Large intestine (tissue), 12 donors: ENCODE measurements around the gene CTTN. TPM values are rescaled to one million over a fixed set of nuclear protein-coding genes. Genes with fewer than 3 reads are reported as not detected.

Experiments
- DNase-seq, 2 donors: peaks; one replicate each; pipeline versions ENCODE4 v3.0.0 to v3.0.0-alpha.2; 2013
- H3K27ac ChIP-seq: one replicate; pipeline ENCODE4 v1.5.1; 2013; ENCODE audit warnings: low read length
- H3K27me3 ChIP-seq: 2 replicates; pipeline ENCODE4 v1.6.1; 2013; ENCODE audit warnings: low read length; ENCODE audit not compliant: control insufficient read depth, insufficient read depth
- H3K36me3 ChIP-seq: 2 replicates; pipeline ENCODE4 v1.6.1; 2013; ENCODE audit warnings: low read length; ENCODE audit not compliant: control insufficient read depth, insufficient read depth
- H3K4me1 ChIP-seq: one replicate; pipeline ENCODE4 v1.6.1; 2013; ENCODE audit warnings: low read length; ENCODE audit not compliant: control insufficient read depth, insufficient read depth
- H3K4me3 ChIP-seq: one replicate; pipeline ENCODE4 v1.5.1; 2013; ENCODE audit warnings: low read length
- H3K9me3 ChIP-seq: one replicate; pipeline ENCODE4 v1.6.1; 2013; ENCODE audit warnings: mild to moderate bottlenecking, low read depth, low read length, moderate library complexity; ENCODE audit not compliant: control insufficient read depth
- WGBS: methylation state at CpG from one replicate; pipeline ENCODE4 v1.1.5; 2013; ENCODE audit warnings: low lambda C conversion rate; ENCODE audit not compliant: insufficient coverage; 5-methylcytosine and 5-hydroxymethylcytosine counted together
- long read RNA-seq, 11 donors: transcript quantifications; one replicate each; lab custom pipeline, GENCODE V29; 2026
- polyA plus RNA-seq: library from polyadenylated mRNA; unstranded; fragments of 120-200 nt; gene quantifications from one replicate; pipeline ENCODE4 v1.2.1, GENCODE V29; 2013

CTTN gene
- polyA plus RNA-seq: 224 TPM
- long read RNA-seq, donor 1, partial matches to known transcripts: 13 of 19 reads
- long read RNA-seq, donor 1, other reads (novel, unspliced or antisense): 0 of 19 reads
- long read RNA-seq, donor 2, transcript CTTN-201 (18 exons, 3,272 nt): minor isoform, 6 of 580 reads
- long read RNA-seq, donor 2, transcript CTTN-206 (4 exons, 1,087 nt): major isoform, 8 of 580 reads
- long read RNA-seq, donor 2, partial matches to known transcripts: 561 of 580 reads
- long read RNA-seq, donor 2, other reads (novel, unspliced or antisense): 0 of 580 reads
- long read RNA-seq, donor 3: 0 reads
- long read RNA-seq, donor 4, partial matches to known transcripts: 8 of 12 reads
- long read RNA-seq, donor 4, other reads (novel, unspliced or antisense): 0 of 12 reads
- long read RNA-seq, donor 5, partial matches to known transcripts: 11 of 17 reads
- long read RNA-seq, donor 5, other reads (novel, unspliced or antisense): 0 of 17 reads
- long read RNA-seq, donor 6, partial matches to known transcripts: 203 of 210 reads
- long read RNA-seq, donor 6, other reads (novel, unspliced or antisense): 0 of 210 reads
- long read RNA-seq, donor 7, partial matches to known transcripts: 102 of 107 reads
- long read RNA-seq, donor 7, other reads (novel, unspliced or antisense): 0 of 107 reads
- long read RNA-seq, donor 8, transcript CTTN-206 (4 exons, 1,087 nt): major isoform, 6 of 65 reads
- long read RNA-seq, donor 8, partial matches to known transcripts: 46 of 65 reads
- long read RNA-seq, donor 8, other reads (novel, unspliced or antisense): 0 of 65 reads
- long read RNA-seq, donor 9, partial matches to known transcripts: 15 of 22 reads
- long read RNA-seq, donor 9, other reads (novel, unspliced or antisense): 0 of 22 reads
- long read RNA-seq, donor 10, partial matches to known transcripts: 24 of 34 reads
- long read RNA-seq, donor 10, other reads (novel, unspliced or antisense): 0 of 34 reads
- long read RNA-seq, donor 11, partial matches to known transcripts: 14 of 19 reads
- long read RNA-seq, donor 11, other reads (novel, unspliced or antisense): 0 of 19 reads

DNA sequence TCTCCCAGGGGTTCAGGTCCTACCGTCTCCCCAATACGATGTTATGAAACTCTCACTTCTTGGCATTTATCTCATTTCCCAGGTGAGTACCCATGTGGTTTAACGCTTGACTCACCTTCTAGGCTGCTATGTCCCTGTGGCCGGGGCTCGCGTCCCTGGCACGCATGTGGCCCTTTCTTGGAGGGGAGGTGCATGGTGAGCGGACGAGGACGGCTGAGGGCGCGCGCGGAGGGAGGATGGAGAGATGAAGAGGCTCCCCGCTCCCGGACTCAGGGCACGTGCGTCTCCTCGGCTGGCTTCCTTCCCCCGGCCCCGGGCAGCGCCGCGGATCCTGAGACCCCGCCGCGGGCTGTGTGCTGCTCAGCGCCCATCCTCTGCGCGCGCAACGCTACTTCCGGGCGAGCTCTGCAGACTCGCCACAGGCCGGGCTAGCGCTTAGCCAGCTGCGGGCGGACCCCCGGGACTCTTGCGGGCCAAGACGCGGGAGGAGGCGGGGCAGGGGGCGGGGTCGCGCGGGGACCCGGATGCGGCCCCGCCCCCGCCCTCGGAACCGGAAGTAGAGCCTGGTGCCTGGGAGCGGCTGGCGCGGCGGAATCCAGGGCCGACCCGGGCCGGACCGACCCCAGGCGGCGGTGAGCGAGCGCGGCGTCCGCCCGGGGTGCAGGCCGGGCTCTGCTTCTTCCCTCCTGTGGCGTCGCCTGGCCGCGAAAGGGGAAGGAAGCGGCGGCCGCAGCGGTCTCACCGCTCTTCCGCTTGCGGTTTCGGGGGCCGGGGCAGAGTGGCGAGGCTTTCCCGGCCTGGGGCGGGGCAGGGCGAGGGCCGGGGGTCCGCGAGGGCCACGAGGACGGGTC lies at the start of gene CTTN:
CTTN (plus strand) TSS at position 547 of the 851 bp plus-strand sequence. CDS start 8,769 bp downstream, outside the sequence.
- Histone ChIP-seq H3K4me3 (peak within 1 kb of the TSS; percentile 82), H3K36me3 (peaks cover 3% of the 10 kb centered on the region), H3K9me3 (peaks cover 2% of the 10 kb centered on the region), H3K27ac (peak within 1 kb of the TSS; percentile 89), H3K4me1 (peaks cover 21% of the 10 kb centered on the region), H3K27me3 (no peaks in the 10 kb centered on the region)
- WGBS: no CpG with 5 or more reads among the region's 93 CpGs
- peak; percentile 62 to 89 for DNase-seq

- Histone ChIP-seq H3K9me3 (no peaks in the 10 kb centered on the region), H3K27me3 (no peaks in the 10 kb centered on the region), H3K4me1 (no peaks in the 10 kb centered on the region), H3K36me3 (peaks cover 45% of the 10 kb centered on the region), H3K4me3 (no peak overlapping the region), H3K27ac (no peak overlapping the region)
- no peak for DNase-seq
- WGBS: no CpG with 5 or more reads among the region's 1 CpG
Measured at GRCh38 chr11:70348608-70349007, 49.7 kb upstream of the CTTN start.

- Histone ChIP-seq H3K9me3 (no peaks in the 10 kb centered on the region), H3K36me3 (peaks cover 50% of the 10 kb centered on the region), H3K4me1 (no peaks in the 10 kb centered on the region), H3K27me3 (no peaks in the 10 kb centered on the region), H3K27ac (no peak overlapping the region), H3K4me3 (no peak overlapping the region)
- no peak for DNase-seq
- no CpG with 5 or more reads among the region's 3 CpGs for WGBS
Measured at GRCh38 chr11:70351646-70352045, 46.7 kb upstream of the CTTN start.

DNA sequence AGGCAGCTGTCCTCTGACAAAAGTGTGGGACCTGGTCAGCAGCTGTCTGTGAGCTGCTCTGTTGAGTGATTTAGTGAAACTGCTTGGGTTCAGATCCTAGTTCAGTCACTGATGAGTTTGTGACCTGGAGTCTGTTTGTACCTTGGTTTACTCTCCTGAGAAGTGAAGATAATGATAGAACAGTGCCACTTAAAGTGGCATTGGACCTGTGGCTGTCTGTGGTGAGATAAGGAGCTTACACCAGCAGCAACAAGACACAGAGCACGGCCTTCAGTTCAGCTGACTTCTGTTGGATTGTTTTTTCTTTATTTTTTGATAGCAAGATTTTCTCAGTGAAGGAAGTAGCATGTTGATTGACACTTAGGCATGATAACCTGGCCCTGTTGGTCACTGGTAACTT lies 46.2 kb upstream of the CTTN start:
- no peak for DNase-seq
- Histone ChIP-seq H3K4me3 (no peak overlapping the region), H3K27me3 (no peaks in the 10 kb centered on the region), H3K9me3 (no peaks in the 10 kb centered on the region), H3K36me3 (peaks cover 55% of the 10 kb centered on the region), H3K4me1 (no peaks in the 10 kb centered on the region), H3K27ac (no peak overlapping the region)
- WGBS: no CpG with 5 or more reads among the region's 1 CpG

GRCh38 chr11:70352601-70353000 lies 45.7 kb upstream of the CTTN start:
- no CpG with 5 or more reads among the region's 19 CpGs for WGBS
- peaks cover 53% of the 10 kb centered on the region for H3K36me3 ChIP-seq
- H3K27me3 ChIP-seq: no peaks in the 10 kb centered on the region

DNA sequence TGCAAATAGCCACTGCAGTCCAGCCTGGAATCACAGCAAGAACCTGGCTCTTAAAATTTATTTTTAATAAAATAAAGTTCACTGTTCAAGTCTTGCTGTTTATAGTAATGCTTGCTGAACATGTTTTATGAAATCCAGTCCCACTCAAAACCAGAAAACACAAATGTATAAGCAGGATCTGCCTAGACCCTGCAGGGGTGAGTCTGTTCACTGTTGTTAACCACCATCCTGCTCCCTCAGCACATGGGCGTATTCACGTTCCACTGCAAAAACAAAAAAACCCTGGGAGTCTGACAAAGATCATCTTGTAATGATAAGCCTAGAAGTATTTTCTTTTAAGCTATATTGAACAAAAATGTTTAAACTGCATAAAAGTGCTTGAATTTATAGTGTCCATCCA lies 45.0 kb upstream of the CTTN start:
- Histone ChIP-seq H3K4me3 (no peak overlapping the region), H3K27me3 (no peaks in the 10 kb centered on the region), H3K9me3 (no peaks in the 10 kb centered on the region), H3K4me1 (no peaks in the 10 kb centered on the region), H3K27ac (no peak overlapping the region), H3K36me3 (peaks cover 55% of the 10 kb centered on the region)
- no peak for DNase-seq
- WGBS: 100% methylated on average over 2 of the region's 2 CpGs

More at GRCh38 chr11:70352601-70353000, 45.7 kb upstream of the CTTN start:
- no peak overlapping the region for H3K27ac ChIP-seq
- no peaks in the 10 kb centered on the region for H3K9me3 ChIP-seq
- no peak overlapping the region for H3K4me3 ChIP-seq
- no peak for DNase-seq
- no peaks in the 10 kb centered on the region for H3K4me1 ChIP-seq

DNA sequence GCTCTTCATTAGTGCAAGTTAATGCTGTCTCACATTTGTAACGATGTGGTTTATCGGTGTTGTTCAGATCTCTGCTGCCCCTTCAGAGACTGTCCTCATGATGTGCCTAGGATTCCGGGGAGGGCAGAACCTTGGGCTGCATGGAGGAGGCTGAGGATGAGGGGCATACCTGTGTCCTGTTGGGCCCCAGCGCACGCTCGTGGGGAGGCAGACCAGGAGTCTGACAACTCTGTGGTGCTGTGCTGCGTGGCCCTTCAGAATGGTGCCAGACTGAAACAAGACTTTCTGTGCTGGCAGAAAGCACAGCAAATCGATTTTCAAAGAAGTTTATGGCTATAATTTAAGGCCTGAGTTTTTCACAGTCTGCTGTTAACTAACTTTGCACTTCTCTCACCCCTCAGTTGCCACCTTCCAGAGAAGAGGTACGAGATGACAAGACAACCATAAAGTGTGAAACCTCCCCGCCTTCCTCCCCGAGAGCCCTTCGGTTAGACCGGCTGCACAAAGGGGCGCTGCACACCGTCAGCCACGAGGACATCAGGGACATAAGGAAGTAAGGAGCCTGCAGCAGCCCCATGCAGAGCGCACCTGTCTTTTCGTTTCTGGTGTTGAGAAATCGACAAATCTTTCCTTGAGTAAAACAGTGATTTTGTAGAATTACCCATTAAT lies 44.3 kb upstream of the CTTN start:
- no peaks in the 10 kb centered on the region for H3K9me3 ChIP-seq
- peaks cover 53% of the 10 kb centered on the region for H3K36me3 ChIP-seq
- H3K4me3 ChIP-seq: no peak overlapping the region
- H3K27ac ChIP-seq: no peak overlapping the region
- DNase-seq: no peak
- WGBS: 94% methylated on average over 3 of the region's 19 CpGs
- no peaks in the 10 kb centered on the region for H3K27me3 ChIP-seq
- no peaks in the 10 kb centered on the region for H3K4me1 ChIP-seq

GRCh38 chr11:70354629-70355028 lies 43.7 kb upstream of the CTTN start:
- Histone ChIP-seq H3K36me3 (peaks cover 54% of the 10 kb centered on the region), H3K4me3 (no peak overlapping the region), H3K9me3 (no peaks in the 10 kb centered on the region), H3K4me1 (no peaks in the 10 kb centered on the region), H3K27ac (no peak overlapping the region), H3K27me3 (no peaks in the 10 kb centered on the region)
- WGBS: no CpG with 5 or more reads among the region's 2 CpGs
- no peak for DNase-seq

DNA sequence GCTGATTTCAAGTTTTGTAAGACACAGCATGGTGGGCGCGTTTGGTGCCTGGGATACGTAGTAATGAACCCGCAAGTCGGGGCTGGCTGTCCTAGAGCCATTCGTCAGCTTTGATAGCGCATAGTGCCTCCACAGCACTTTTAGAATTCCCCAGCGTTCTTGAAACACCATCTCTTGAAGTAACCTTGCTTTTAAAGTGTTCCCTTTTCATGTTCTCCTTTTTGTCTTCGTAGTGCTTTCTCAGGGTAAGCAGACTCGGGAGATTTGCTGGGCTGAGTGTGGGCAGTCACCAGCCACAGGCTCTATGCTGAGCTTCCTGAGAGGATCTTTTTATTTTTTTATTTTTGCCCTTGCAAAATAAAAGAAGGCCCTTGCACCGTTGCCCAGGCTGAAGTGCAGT lies 39.6 kb upstream of the CTTN start:
- Histone ChIP-seq H3K27ac (no peak overlapping the region), H3K27me3 (no peaks in the 10 kb centered on the region), H3K4me1 (no peaks in the 10 kb centered on the region), H3K36me3 (peaks cover 78% of the 10 kb centered on the region), H3K4me3 (no peak overlapping the region), H3K9me3 (no peaks in the 10 kb centered on the region)
- WGBS: 100% methylated on average over 3 of the region's 11 CpGs
- DNase-seq: no peak
